ENCODE results near the gene PTPRG. TPM values are rescaled to one million over a fixed set of nuclear protein-coding genes. Genes with fewer than 3 reads are reported as not detected.

PTPRG gene
- total RNA-seq, 6 experiments from 2014 or later: 11.7 to 27.8 (median 14.7) TPM

GRCh38 chr3:61634678-61635077 is 73.3 kb downstream of the PTPRG start:
- H3K36me3 ChIP-seq: no peaks in the 10 kb centered on the region
- no peak for DNase-seq
- H3K27ac ChIP-seq: no peak overlapping the region
- WGBS (ENCODE audit: insufficient coverage, low coverage, low lambda C conversion rate, missing lambda C conversion rate): 19% methylated on average over 3 of the region's 3 CpGs
- ATAC-seq: peak; percentile 65 to 73 (median 70)
- no peaks in the 10 kb centered on the region for H3K9me3 ChIP-seq
- H3K4me1 ChIP-seq: peaks cover 0 to 29% (median 8%) of the 10 kb centered on the region in 4 donors
- no peak for TF ChIP-seq CTCF (IDR thresholded peaks at IDR 0.05)
- TF ChIP-seq POLR2A (IDR thresholded peaks at IDR 0.05): no peak
- H3K27me3 ChIP-seq: no peaks in the 10 kb centered on the region
- intact Hi-C loops (cut with DNase I): no loop called here
- H3K4me3 ChIP-seq: no peak overlapping the region

- Histone ChIP-seq H3K36me3 (no peaks in the 10 kb centered on the region), H3K27me3 (no peaks in the 10 kb centered on the region), H3K27ac (peak overlapping the region; percentile 13 to 60 (median 51)), H3K9me3 (no peaks in the 10 kb centered on the region), H3K4me1 (peaks cover 0 to 29% (median 8%) of the 10 kb centered on the region in 4 donors), H3K4me3 (peak overlapping the region; percentile 17 to 49 (median 42))
- ATAC-seq (peak; percentile 87 to 92 (median 89)), DNase-seq (peak; percentile 49 to 75 (median 70))
- intact Hi-C loops (cut with DNase I): no loop called here
- TF ChIP-seq POLR2A (IDR thresholded peaks at IDR 0.05) (no peak), CTCF (IDR thresholded peaks at IDR 0.05) (no peak)
- 24% methylated on average over 16 of the region's 16 CpGs for WGBS (ENCODE audit: insufficient coverage, low coverage, low lambda C conversion rate, missing lambda C conversion rate)
Measured at GRCh38 chr3:61637088-61638051, 76.0 kb downstream of the PTPRG start.

- H3K4me1 ChIP-seq: peaks cover 0 to 29% (median 8%) of the 10 kb centered on the region in 4 donors
- no peak overlapping the region for H3K4me3 ChIP-seq
- H3K9me3 ChIP-seq: no peaks in the 10 kb centered on the region
- no peaks in the 10 kb centered on the region for H3K36me3 ChIP-seq
- no peak for ATAC-seq
- H3K27ac ChIP-seq: no peak overlapping the region
- intact Hi-C loops (cut with DNase I): no loop called here
- TF ChIP-seq CTCF (IDR thresholded peaks at IDR 0.05): no peak
- no peak for TF ChIP-seq POLR2A (IDR thresholded peaks at IDR 0.05)
- no peaks in the 10 kb centered on the region for H3K27me3 ChIP-seq
- no peak for DNase-seq
- 93% methylated on average over 1 of the region's 1 CpG for WGBS (ENCODE audit: insufficient coverage, low coverage, low lambda C conversion rate, missing lambda C conversion rate)
Measured at GRCh38 chr3:61638741-61639140, 77.4 kb downstream of the PTPRG start.

GRCh38 chr3:61639991-61640390 is 78.6 kb downstream of the PTPRG start:
- H3K27ac ChIP-seq: no peak overlapping the region
- intact Hi-C loops (cut with DNase I): no loop called here
- no peak for DNase-seq
- no peaks in the 10 kb centered on the region for H3K9me3 ChIP-seq
- no peaks in the 10 kb centered on the region for H3K36me3 ChIP-seq
- H3K27me3 ChIP-seq: no peaks in the 10 kb centered on the region
- peaks cover 0 to 24% (median 3%) of the 10 kb centered on the region in 4 donors for H3K4me1 ChIP-seq
- ATAC-seq: no peak
- no peak for TF ChIP-seq POLR2A (IDR thresholded peaks at IDR 0.05)
- TF ChIP-seq CTCF (IDR thresholded peaks at IDR 0.05): no peak
- 94% methylated on average over 2 of the region's 2 CpGs for WGBS (ENCODE audit: insufficient coverage, low coverage, low lambda C conversion rate, missing lambda C conversion rate)
- H3K4me3 ChIP-seq: no peak overlapping the region

All from right lobe of liver (tissue), 6 donors.